Left lung (tissue), 10 donors: ENCODE data around the gene ZBTB8A. TPM values are rescaled to one million over a fixed set of nuclear protein-coding genes. Genes with fewer than 3 reads are reported as not detected.

Experiments
- ATAC-seq: fragments of 200-7000 bp; cut with Tn5 transposase; one replicate; pipeline ENCODE4 v1.9.1; 2020; ENCODE audit warnings: moderate library complexity
- DNase-seq, 4 donors: peaks; one replicate each; pipeline ENCODE4 v3.0.0-alpha.2; 2013 to 2020
- H3K27ac ChIP-seq, 2 donors: fragments of 200-600 bp; sonication (generic) in 1 of 2; one replicate each; pipeline versions ENCODE4 v1.5.0 to v1.8.0; 2020 to 2021
- H3K27me3 ChIP-seq, 2 donors: fragments of 200-600 bp; sonication (generic) in 1 of 2; one replicate each; pipeline versions ENCODE4 v1.5.0 to v1.8.0; 2020 to 2021
- H3K36me3 ChIP-seq, 2 donors: fragments of 200-600 bp; sonication (generic) in 1 of 2; one replicate each; pipeline versions ENCODE4 v1.5.0 to v1.8.0; 2020 to 2021
- H3K4me1 ChIP-seq, 2 donors: fragments of 200-600 bp; one replicate each; pipeline ENCODE4 v1.8.0; 2021
- H3K4me3 ChIP-seq, 2 donors: fragments of 200-600 bp; sonication (generic) in 1 of 2; one replicate each; pipeline versions ENCODE4 v1.5.0 to v1.8.0; 2020 to 2021; ENCODE audit warnings: mild to moderate bottlenecking in 1 of 2
- H3K9me3 ChIP-seq, 2 donors: fragments of 200-600 bp; sonication (generic) in 1 of 2; one replicate each; pipeline versions ENCODE4 v1.5.0 to v1.8.0; 2020 to 2021
- intact Hi-C, 2 donors: fragments of 100-400 bp; cut with DNase I; formaldehyde crosslinking; loops; one replicate each; pipeline versions ENCODE4 v1.11.2 to v1.14.2; 2022
- polyA plus RNA-seq, 6 donors: library from polyadenylated mRNA; unstranded; fragments of 120-200 nt; gene quantifications; one replicate each; pipeline ENCODE4 v1.2.1, GENCODE V29; 2013; ENCODE audit not compliant: insufficient read length in 6 of 6
- total RNA-seq, 2 donors: library from RNA; stranded (reverse); fragmentation: NEBNext Ultra II Directional; extraction: Animal tissue kit (Norgen Biotek cat#: 25700); gene quantifications; one replicate each; pipeline ENCODE4 v1.2.1, GENCODE V29; 2021
- TF ChIP-seq, protein P1 (sequence below), 2 donors: fragments of 200-600 bp; sonication (generic) in 1 of 2; IDR thresholded peaks; one replicate each; pipeline versions ENCODE4 v1.5.0 to v1.8.0; 2021; ENCODE audit warnings: antibody characterized with exemption in 2 of 2
- donor health status: DM: no; HTN: yes; CAD: no.
- donor health status: DM: no; HTN: no; CAD: no.

Gene ZBTB8A
- total and polyA plus RNA-seq, 8 donors = 8.6 to 17.3 (median 14.4) TPM

DNA sequence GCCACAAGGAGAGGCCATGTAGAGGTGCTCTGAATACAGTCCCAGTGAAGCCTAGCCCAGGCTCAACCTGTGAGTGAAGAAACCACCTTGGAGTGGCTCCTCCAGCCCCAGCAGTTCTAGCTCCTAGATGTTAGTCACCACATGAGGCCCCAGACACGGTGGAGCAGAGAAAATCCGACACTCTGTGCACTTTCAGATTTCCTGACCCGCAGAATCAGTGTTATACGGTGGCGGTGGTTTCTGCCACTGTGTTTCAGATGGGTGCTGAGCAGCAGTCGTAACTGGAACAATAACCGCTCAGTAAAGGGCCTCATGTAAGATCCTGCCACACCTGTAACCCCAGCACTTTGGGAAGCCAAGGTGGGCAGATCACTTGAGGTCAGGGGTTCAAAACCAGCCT, 36.1 kb upstream of the ZBTB8A start:
- TF ChIP-seq, protein P1, sequence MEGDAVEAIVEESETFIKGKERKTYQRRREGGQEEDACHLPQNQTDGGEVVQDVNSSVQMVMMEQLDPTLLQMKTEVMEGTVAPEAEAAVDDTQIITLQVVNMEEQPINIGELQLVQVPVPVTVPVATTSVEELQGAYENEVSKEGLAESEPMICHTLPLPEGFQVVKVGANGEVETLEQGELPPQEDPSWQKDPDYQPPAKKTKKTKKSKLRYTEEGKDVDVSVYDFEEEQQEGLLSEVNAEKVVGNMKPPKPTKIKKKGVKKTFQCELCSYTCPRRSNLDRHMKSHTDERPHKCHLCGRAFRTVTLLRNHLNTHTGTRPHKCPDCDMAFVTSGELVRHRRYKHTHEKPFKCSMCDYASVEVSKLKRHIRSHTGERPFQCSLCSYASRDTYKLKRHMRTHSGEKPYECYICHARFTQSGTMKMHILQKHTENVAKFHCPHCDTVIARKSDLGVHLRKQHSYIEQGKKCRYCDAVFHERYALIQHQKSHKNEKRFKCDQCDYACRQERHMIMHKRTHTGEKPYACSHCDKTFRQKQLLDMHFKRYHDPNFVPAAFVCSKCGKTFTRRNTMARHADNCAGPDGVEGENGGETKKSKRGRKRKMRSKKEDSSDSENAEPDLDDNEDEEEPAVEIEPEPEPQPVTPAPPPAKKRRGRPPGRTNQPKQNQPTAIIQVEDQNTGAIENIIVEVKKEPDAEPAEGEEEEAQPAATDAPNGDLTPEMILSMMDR (IDR thresholded peaks at IDR 0.05) = no peak
- Histone ChIP-seq H3K4me1 (peaks cover 0 to 10% of the 10 kb centered on the region in 2 donors), H3K4me3 (no peak overlapping the region), H3K9me3 (no peaks in the 10 kb centered on the region), H3K27ac (peak overlapping the region in 1 of 2 donors; percentile 91), H3K27me3 (no peaks in the 10 kb centered on the region), H3K36me3 (no peaks in the 10 kb centered on the region)
- ATAC-seq (no peak), DNase-seq (no peak)
- intact Hi-C loops = no loop called here

DNA sequence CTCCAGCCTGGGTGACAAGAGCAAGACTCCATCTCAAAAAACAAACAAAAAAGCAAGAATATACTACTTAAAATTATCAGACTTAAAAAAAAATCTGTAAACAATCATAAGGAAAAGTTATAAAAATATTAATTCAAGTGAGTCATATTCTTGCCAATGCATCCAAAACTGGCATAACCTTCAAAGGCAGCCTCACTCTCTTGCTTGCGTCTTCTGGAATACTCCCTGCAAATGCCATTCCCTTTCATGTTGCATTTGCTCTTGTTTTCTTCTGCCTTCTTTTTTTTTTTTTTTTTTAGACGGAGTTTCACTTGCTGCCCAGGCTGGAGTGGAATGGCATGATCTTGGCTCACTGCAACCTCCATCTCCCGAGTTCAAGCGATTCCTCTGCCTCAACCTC, 32.2 kb upstream of the ZBTB8A start:
- Histone ChIP-seq H3K9me3 (no peaks in the 10 kb centered on the region), H3K4me3 (no peak overlapping the region), H3K27ac (no peak overlapping the region), H3K27me3 (no peaks in the 10 kb centered on the region), H3K36me3 (no peaks in the 10 kb centered on the region), H3K4me1 (no peaks in the 10 kb centered on the region)
- TF ChIP-seq, protein P1 (IDR thresholded peaks at IDR 0.05) = no peak
- ATAC-seq (no peak), DNase-seq (no peak)
- intact Hi-C loops = no loop called here

DNA sequence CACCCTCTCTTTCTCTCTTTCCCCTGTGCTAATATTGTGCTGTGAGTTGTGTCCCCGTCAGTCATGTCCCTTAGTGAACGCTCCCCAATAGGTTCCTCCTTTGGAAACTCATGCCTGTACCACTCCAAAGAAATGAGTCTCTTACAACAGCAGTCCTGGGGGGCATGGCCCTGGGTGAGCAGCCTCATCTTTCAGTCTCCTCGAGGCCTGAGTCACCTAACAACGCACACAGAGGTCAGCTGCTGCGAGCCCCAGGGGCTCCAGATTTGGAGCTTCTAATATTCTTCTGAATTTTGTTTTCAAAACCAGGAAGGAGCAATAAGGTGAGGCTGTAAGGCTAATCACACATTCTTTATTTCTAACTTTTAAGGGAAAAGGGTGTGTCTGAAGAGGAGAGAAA, 30.5 kb upstream of the ZBTB8A start:
- DNase-seq = no peak
- Histone ChIP-seq H3K4me3 (no peak overlapping the region), H3K27me3 (no peaks in the 10 kb centered on the region), H3K9me3 (no peaks in the 10 kb centered on the region), H3K36me3 (no peaks in the 10 kb centered on the region), H3K27ac (no peak overlapping the region), H3K4me1 (no peaks in the 10 kb centered on the region)
- intact Hi-C loops = no loop called here
- no peak for ATAC-seq
- TF ChIP-seq, protein P1 (IDR thresholded peaks at IDR 0.05) = no peak

DNA sequence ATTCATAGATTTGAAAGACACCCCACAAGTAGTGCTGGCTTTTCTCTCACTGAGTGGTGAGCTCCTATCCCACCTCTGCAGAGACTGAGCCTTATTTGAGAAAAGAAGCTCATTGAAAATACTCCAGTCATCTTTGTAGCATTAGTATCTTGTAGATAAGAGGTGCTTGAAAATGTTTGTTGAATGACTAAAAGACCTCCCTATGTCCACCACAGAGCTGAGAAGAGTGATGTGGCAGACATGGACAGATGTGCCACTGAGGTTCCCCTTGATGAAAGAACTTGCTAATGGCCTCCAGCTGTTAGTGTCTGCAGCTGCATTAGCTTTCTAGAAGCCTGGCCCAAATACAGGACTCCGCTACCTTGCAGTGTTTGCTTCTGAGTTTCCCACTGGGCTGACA, 29.3 kb upstream of the ZBTB8A start:
- Histone ChIP-seq H3K4me3 (no peak overlapping the region), H3K36me3 (no peaks in the 10 kb centered on the region), H3K9me3 (no peaks in the 10 kb centered on the region), H3K27me3 (no peaks in the 10 kb centered on the region), H3K27ac (no peak overlapping the region), H3K4me1 (no peaks in the 10 kb centered on the region)
- ATAC-seq = no peak
- no peak for DNase-seq
- TF ChIP-seq, protein P1 (IDR thresholded peaks at IDR 0.05) = no peak
- intact Hi-C loops = no loop called here

DNA sequence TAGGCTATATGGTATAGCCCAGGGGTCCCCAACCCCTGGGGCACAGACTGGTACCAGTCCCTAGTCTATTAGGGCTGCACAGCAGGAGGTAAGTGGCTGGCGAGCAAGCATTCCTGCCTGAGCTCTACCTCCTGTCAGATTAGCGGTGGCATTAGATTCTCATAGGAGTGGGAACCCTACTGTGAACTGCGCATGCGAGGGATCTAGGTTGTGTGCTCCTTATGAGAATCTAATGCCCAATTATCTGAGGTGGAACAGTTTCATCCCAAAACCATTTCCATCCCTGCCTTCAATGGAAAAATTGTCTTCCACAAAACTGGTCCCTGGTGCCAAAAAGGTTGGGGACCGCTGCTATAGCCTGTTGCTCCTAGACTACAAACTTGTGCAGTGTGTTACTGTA, 22.8 kb upstream of the ZBTB8A start:
- peaks cover 0 to 11% of the 10 kb centered on the region in 2 donors for H3K4me1 ChIP-seq
- H3K27me3 ChIP-seq = no peaks in the 10 kb centered on the region
- no peak overlapping the region for H3K27ac ChIP-seq
- H3K36me3 ChIP-seq = no peaks in the 10 kb centered on the region
- no peaks in the 10 kb centered on the region for H3K9me3 ChIP-seq
- ATAC-seq = no peak
- TF ChIP-seq, protein P1 (IDR thresholded peaks at IDR 0.05) = no peak
- intact Hi-C loops = no loop called here
- H3K4me3 ChIP-seq = no peak overlapping the region
- DNase-seq = no peak
